Stimulated activated CD8-positive, alpha-beta memory T cell treated with anti-CD3 and anti-CD28 coated beads, Interleukin-4, amount 100 ng/mL, for 48 hours (primary cell): ENCODE measurements around the gene PTPRG.

Experiments
- DNase-seq: peaks from one replicate; pipeline ENCODE4 v3.0.0-alpha.2; 2020

Gene PTPRG

DNA sequence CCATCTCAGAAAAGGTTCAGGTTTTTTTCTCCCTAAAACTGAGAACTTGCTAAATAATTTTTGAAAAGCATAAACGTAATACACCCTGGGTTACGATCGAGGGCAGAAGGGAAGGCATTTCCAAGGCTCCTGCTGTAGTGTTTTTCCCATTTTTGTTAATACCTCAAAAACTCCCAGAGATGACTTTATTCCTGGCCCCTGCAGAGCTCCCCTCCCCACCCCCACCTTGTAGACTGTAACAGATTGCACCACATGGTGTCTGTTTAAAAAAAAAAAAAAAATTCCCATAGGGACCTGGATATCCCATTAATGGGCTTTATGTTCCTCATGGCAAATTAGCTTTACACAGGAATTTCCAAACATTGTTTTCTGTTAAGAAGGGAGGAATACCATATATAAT, 773.8 kb downstream of the PTPRG start:
- DNase-seq = no peak

DNA sequence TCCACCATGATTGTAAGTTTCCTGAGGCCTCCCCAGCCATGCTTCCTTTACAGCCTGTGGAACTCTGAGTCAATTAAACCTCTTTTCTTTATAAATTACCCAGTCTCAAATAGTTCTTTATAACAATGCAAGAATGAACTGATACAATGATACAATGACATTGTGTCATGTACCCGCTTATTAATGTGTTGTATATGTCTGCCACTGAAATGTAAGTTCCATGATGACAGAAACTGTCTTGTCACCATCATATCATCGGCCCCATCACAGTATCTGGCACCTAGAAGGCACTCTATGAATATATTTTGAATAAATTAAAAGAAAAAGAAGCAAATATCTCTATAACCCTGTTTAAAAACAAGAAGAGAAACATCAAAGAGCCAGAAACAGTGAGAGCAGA, 782.4 kb downstream of the PTPRG start:
- no peak for DNase-seq
